ENCODE results near the gene FAM111A.

The FAM111A gene

GRCh38 chr11:59176330-59176729 is 33.7 kb downstream of the FAM111A start:
- no peak overlapping the region for H3K4me3 ChIP-seq (ENCODE audit: low read length)
- H4K20me1 ChIP-seq (ENCODE audit: insufficient read depth, low read length) = no peaks in the 10 kb centered on the region
- no peaks in the 10 kb centered on the region for H3K9me3 ChIP-seq (replicated peaks; ENCODE audit: insufficient read depth, low read length)
- no peaks in the 10 kb centered on the region for H3F3A ChIP-seq (ENCODE audit: insufficient read depth, low read length)
- H3K4me1 ChIP-seq (ENCODE audit: low read length) = no peaks in the 10 kb centered on the region
- no peak overlapping the region for H3K27ac ChIP-seq (ENCODE audit: low read length)
- no peak for TF ChIP-seq EZH2phosphoT487 (IDR thresholded peaks at IDR 0.05; ENCODE audit: low read length)
- TF ChIP-seq EZH2 (optimal IDR thresholded peaks at IDR 0.05; ENCODE audit: low read depth, low read length) = no peak
- TF ChIP-seq CTCF (IDR thresholded peaks at IDR 0.05; ENCODE audit: low read length) = no peak
- H3K9ac ChIP-seq (ENCODE audit: low read length) = no peak overlapping the region
- no peak overlapping the region for H3K4me2 ChIP-seq (ENCODE audit: low read depth, low read length)
- no peak for DNase-seq
- H3K79me2 ChIP-seq (ENCODE audit: low read length) = no peaks in the 10 kb centered on the region
- H3K27me3 ChIP-seq (replicated peaks; ENCODE audit: insufficient read depth, low read length) = peaks cover 9% of the 10 kb centered on the region
- no peaks in the 10 kb centered on the region for H3K36me3 ChIP-seq (replicated peaks; ENCODE audit: insufficient read depth, low read length)
- H2AFZ ChIP-seq (ENCODE audit: low read length) = no peak overlapping the region
- no peaks in the 10 kb centered on the region for H3K9me2 ChIP-seq (replicated peaks; ENCODE audit: insufficient read depth, low read length)

GRCh38 chr11:59178402-59178801 is 35.7 kb downstream of the FAM111A start:
- Histone ChIP-seq H3K4me1 (ENCODE audit: low read length) (no peaks in the 10 kb centered on the region), H3K27ac (ENCODE audit: low read length) (no peak overlapping the region), H3K9me3 (replicated peaks; ENCODE audit: insufficient read depth, low read length) (no peaks in the 10 kb centered on the region), H4K20me1 (ENCODE audit: insufficient read depth, low read length) (no peaks in the 10 kb centered on the region), H3K79me2 (ENCODE audit: low read length) (no peaks in the 10 kb centered on the region), H3K36me3 (replicated peaks; ENCODE audit: insufficient read depth, low read length) (no peaks in the 10 kb centered on the region), H3K27me3 (replicated peaks; ENCODE audit: insufficient read depth, low read length) (peaks cover under 1% of the 10 kb centered on the region), H3K4me2 (ENCODE audit: low read depth, low read length) (no peak overlapping the region), H3F3A (ENCODE audit: insufficient read depth, low read length) (no peaks in the 10 kb centered on the region), H3K9me2 (replicated peaks; ENCODE audit: insufficient read depth, low read length) (no peaks in the 10 kb centered on the region), H2AFZ (ENCODE audit: low read length) (no peak overlapping the region), H3K4me3 (ENCODE audit: low read length) (no peak overlapping the region), H3K9ac (ENCODE audit: low read length) (no peak overlapping the region)
- TF ChIP-seq EZH2 (optimal IDR thresholded peaks at IDR 0.05; ENCODE audit: low read depth, low read length) = no peak
- no peak for TF ChIP-seq CTCF (IDR thresholded peaks at IDR 0.05; ENCODE audit: low read length)
- no peak for TF ChIP-seq EZH2phosphoT487 (IDR thresholded peaks at IDR 0.05; ENCODE audit: low read length)
- no peak for DNase-seq

GRCh38 chr11:59179121-59179520 is 36.5 kb downstream of the FAM111A start:
- no peaks in the 10 kb centered on the region for H3K79me2 ChIP-seq (ENCODE audit: low read length)
- H3K27me3 ChIP-seq (replicated peaks; ENCODE audit: insufficient read depth, low read length) = no peaks in the 10 kb centered on the region

More at GRCh38 chr11:59179121-59179520, 36.5 kb downstream of the FAM111A start:
- H3F3A ChIP-seq (ENCODE audit: insufficient read depth, low read length) = no peaks in the 10 kb centered on the region
- H3K4me1 ChIP-seq (ENCODE audit: low read length) = no peaks in the 10 kb centered on the region
- no peaks in the 10 kb centered on the region for H3K36me3 ChIP-seq (replicated peaks; ENCODE audit: insufficient read depth, low read length)
- no peaks in the 10 kb centered on the region for H4K20me1 ChIP-seq (ENCODE audit: insufficient read depth, low read length)
- no peak overlapping the region for H3K4me3 ChIP-seq (ENCODE audit: low read length)
- DNase-seq = no peak
- H3K4me2 ChIP-seq (ENCODE audit: low read depth, low read length) = no peak overlapping the region
- no peaks in the 10 kb centered on the region for H3K9me2 ChIP-seq (replicated peaks; ENCODE audit: insufficient read depth, low read length)
- H2AFZ ChIP-seq (ENCODE audit: low read length) = no peak overlapping the region
- H3K9me3 ChIP-seq (replicated peaks; ENCODE audit: insufficient read depth, low read length) = no peaks in the 10 kb centered on the region
- no peak overlapping the region for H3K27ac ChIP-seq (ENCODE audit: low read length)
- H3K9ac ChIP-seq (ENCODE audit: low read length) = no peak overlapping the region
- TF ChIP-seq CTCF (IDR thresholded peaks at IDR 0.05; ENCODE audit: low read length) = no peak
- no peak for TF ChIP-seq EZH2 (optimal IDR thresholded peaks at IDR 0.05; ENCODE audit: low read depth, low read length)
- no peak for TF ChIP-seq EZH2phosphoT487 (IDR thresholded peaks at IDR 0.05; ENCODE audit: low read length)
